Activated T-helper 1 cell treated with anti-CD3 and anti-CD28 coated beads, Interleukin-12 subunit alpha, Interleukin-12 subunit beta, Interleukin-2, Interleukin-4 antibody, amounts not matched to agents 30 ng/mL and 10 ng/mL and 1 ng/mL, durations not matched to agents 14 hours and 24 hours and 36 hours (primary cell): ENCODE data around the gene SORCS1. TPM values are rescaled to one million over a fixed set of nuclear protein-coding genes. Genes with fewer than 3 reads are reported as not detected.
"Not testable (repeated sequence)": the region's sequence is repeated elsewhere in the genome, so short reads cannot be mapped to it uniquely, and the experiment has no call there.

Source experiments
- DNase-seq: peaks from one replicate; pipeline ENCODE4 v3.0.0; 2021; ENCODE audit warnings: low spot score
- H3K27ac Mint-ChIP-seq: one replicate; pipeline ENCODE4 v1.8.0; 2021; ENCODE audit warnings: mild to moderate bottlenecking, mixed read lengths
- H3K27me3 Mint-ChIP-seq: one replicate; pipeline ENCODE4 v1.8.0; 2022; ENCODE audit warnings: mild to moderate bottlenecking, moderate library complexity, mixed read lengths; ENCODE audit not compliant: insufficient read depth
- H3K36me3 Mint-ChIP-seq: one replicate; pipeline ENCODE4 v1.8.0; 2021; ENCODE audit warnings: low read depth, mixed read lengths
- H3K4me1 Mint-ChIP-seq: one replicate; pipeline ENCODE4 v1.8.0; 2021; ENCODE audit warnings: low read depth, mixed read lengths
- H3K4me3 Mint-ChIP-seq: one replicate; pipeline ENCODE4 v1.8.0; 2021; ENCODE audit warnings: mild to moderate bottlenecking, moderate library complexity, mixed read lengths
- H3K9me3 Mint-ChIP-seq: one replicate; pipeline ENCODE4 v1.8.0; 2021; ENCODE audit warnings: mixed read lengths
- intact Hi-C: fragments of 100-400 bp; cut with micrococcal nuclease; formaldehyde crosslinking; loops from one replicate; pipeline ENCODE4 v1.15.1; 2024
- total RNA-seq: library from RNA; stranded (reverse); gene quantifications from 2 replicates; pipeline ENCODE4 v1.2.3, GENCODE V29; 2022

SORCS1 gene
- total RNA-seq, 1 donor from 2014 or later = not detected

DNA sequence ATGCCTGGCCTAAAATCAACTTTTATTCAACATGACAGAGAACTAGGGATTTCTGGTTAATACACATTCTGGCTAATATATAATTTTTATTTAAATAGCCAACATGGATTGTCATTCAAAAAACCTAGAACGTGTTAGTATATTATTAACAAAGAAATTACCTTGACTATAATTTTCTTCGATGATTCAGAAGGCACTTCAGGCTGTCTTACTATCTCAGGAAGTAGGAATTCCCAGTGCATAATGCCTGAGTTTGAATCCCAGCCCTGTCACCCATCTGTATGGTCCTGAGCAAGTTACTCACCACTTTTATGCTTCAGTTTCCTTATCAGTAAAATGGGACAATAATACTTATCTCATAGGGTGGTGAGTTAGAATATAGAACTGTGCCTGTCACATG, 106.2 kb downstream of the SORCS1 start:
- DNase-seq = no peak
- H3K27ac Mint-ChIP-seq = no peak overlapping the region
- no peaks in the 10 kb centered on the region for H3K4me1 Mint-ChIP-seq
- H3K36me3 Mint-ChIP-seq = no peaks in the 10 kb centered on the region
- intact Hi-C loops = no loop called here
- H3K9me3 Mint-ChIP-seq = no peaks in the 10 kb centered on the region
- no peaks in the 10 kb centered on the region for H3K27me3 Mint-ChIP-seq
- H3K4me3 Mint-ChIP-seq = no peak overlapping the region

DNA sequence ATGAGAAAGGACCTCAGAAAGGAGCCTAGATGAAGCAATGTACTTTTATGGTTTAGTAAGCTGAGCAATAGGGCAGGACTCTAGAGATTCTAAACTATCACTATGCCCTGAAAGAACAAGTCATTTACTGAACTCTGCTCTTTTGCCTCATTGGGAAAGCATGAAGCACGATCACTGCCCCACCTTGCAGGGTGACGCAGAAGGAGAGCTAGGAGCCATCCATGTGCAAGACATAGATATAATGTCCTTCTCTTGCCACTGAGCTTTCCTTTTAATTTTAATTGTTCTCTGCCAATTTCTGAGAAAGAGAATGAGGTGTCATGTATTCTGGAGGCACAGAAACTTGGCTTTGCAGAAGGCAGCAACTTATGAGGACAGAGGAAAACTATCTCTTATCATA, 108.3 kb downstream of the SORCS1 start:
- DNase-seq = no peak
- Mint-ChIP-seq H3K36me3 (no peaks in the 10 kb centered on the region), H3K27ac (no peak overlapping the region), H3K4me1 (no peaks in the 10 kb centered on the region), H3K9me3 (no peaks in the 10 kb centered on the region), H3K4me3 (no peak overlapping the region), H3K27me3 (no peaks in the 10 kb centered on the region)
- intact Hi-C loops = no loop called here

DNA sequence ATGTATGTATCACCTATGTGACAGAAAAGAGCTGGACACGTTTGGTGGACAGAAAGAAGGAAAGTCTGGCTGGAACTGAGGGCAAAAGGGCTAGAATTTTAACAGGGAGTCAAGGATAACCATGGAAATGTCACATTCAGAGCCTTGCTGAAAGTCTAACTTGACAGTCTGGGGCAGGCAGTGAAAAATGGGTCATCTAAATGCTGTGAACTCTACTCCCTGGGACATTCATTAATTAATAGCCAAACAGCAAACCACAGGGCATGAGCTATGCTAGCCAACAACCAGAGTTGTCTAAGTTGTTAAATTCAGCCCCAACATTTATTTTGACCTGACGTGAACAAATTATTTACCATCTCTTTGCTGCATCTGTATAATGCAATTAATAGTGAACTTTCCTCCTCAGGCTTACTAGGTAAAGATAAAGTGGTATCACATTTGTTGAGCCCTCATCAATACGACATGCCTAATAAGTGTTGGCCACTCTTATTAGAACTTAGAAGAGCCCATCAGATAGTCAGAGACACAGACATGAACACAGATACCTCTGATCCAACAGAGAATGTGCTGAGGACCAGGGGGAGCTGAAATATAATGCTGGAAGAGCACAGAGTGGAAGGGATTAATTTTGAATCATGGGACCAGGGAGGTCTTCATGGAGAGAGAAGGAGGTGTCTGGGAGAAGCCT, 109.9 kb downstream of the SORCS1 start:
- no peak overlapping the region for H3K4me3 Mint-ChIP-seq
- H3K4me1 Mint-ChIP-seq = no peaks in the 10 kb centered on the region

DNA sequence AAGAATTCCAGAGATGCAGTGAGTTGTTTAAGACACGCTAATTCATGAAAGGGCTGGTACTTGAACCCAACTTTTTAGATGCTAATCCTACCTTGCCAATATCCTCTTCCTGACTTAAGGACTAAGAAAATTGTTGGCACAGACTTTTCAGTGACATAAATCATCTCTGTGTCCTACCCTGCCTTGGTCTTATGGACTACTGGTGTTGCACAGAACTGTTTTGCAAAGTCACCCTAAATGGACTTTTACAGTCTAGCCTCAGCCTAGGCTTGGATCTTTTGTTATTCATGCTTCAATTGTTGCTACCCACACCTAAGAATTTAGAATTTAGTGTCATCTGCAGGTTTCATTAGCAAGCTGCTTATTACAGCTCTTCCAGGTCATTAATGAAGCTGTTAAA, 112.7 kb downstream of the SORCS1 start:
- no peak for DNase-seq
- Mint-ChIP-seq H3K27me3 (no peaks in the 10 kb centered on the region), H3K9me3 (peaks cover 4% of the 10 kb centered on the region), H3K4me1 (no peaks in the 10 kb centered on the region), H3K36me3 (no peaks in the 10 kb centered on the region), H3K27ac (no peak overlapping the region), H3K4me3 (no peak overlapping the region)
- intact Hi-C loops = no loop called here

More for the DNA sequence above, 109.9 kb downstream of the SORCS1 start:
- DNase-seq = no peak
- H3K36me3 Mint-ChIP-seq = no peaks in the 10 kb centered on the region
- intact Hi-C loops = no loop called here
- H3K27me3 Mint-ChIP-seq = no peaks in the 10 kb centered on the region
- no peaks in the 10 kb centered on the region for H3K9me3 Mint-ChIP-seq
- H3K27ac Mint-ChIP-seq = no peak overlapping the region

DNA sequence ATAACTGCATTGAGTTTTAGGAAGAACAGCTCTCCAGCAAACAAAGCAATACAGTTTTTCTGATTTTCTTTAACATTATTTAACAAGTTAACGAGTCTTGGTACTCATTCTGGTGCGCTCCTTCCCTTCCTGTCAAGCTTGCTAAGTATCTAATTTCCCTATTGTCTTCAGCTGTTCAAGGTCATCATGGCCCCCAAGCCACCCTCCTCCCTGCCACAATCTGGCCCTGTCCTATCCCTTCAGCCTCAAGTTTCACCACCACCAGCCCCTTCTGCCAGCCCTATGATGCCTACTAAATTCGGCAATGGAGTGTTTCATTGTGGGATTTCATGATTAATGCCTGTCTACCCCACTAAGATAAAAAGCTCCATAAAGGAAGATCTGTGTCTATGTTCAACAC, 121.0 kb downstream of the SORCS1 start:
- Mint-ChIP-seq H3K9me3 (peaks cover 8% of the 10 kb centered on the region), H3K36me3 (no peaks in the 10 kb centered on the region), H3K27ac (no peak overlapping the region), H3K27me3 (no peaks in the 10 kb centered on the region), H3K4me1 (no peaks in the 10 kb centered on the region), H3K4me3 (no peak overlapping the region)
- intact Hi-C loops = no loop called here
- no peak for DNase-seq

DNA sequence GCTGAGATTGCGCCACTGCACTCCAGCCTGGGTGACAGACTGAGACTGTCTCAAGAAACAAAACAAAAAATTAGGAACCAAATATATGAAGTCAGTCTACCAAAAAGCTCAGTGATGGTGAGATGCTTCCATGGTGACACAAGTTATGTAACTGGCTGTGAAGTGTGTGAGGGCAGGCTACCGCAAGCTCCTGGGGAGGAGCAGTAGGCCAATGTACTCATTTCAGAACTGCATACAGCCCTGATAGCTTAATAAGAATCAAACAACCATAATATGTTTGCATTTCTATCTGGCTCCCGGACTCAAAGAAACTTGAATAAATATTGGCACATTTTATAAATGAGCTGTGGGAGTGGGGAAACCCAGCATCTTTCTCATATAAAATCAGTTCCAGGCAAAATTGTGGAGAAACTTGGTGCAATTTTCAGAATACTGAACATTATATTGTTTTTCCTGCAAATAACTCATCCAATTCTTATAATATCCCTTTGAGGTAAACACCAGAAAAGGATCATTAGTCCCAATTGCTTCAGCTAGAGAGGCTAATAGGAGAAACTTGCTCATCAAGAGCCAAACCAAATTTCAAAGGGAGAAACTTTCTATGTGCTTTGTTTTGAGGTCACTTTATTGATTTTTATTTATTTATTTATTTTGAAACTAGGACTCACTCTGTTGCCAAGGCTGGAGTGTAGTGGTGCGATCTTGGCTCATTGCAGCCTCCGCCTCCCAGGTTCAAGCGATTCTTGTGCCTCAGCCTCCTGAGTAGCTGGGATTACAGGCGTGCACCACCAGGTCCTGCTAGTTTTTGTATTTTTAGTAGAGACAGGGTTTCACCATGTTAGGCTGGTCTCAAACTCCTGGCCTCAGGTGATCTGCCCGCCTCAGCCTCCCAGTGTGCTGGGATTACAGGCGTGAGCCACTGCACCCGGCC, 127.0 kb downstream of the SORCS1 start:
- no peaks in the 10 kb centered on the region for H3K9me3 Mint-ChIP-seq

DNA sequence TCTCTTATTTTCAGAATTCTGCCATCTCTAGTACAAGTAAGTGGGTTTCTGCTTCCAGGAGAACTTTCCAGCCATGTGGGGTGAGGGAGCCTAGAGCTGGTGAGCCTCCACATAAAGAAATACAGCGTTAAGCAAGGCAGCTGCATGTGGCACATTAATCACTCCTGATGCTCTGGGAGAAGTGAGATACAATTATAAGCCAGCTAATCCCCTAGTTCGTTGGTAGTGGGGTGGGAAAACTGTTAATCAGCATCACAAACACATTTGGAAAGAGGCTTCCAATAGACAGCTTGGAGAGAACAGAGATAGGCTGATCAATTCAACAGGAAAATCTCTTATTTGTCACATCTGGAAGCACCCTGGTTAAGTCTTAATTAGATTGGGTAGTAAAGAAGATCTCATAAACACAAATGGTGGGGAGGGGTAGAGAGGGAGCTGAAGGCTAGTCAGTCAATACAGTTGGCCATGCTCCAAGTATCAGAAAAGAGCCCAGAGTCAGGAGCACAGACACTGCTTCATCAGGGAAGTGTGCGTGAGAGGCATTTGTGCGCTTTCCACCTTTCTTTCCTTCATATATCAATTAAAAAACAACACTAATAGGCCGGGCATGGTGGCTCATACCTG, 130.6 kb downstream of the SORCS1 start:
- Mint-ChIP-seq H3K36me3 (no peaks in the 10 kb centered on the region), H3K9me3 (no peaks in the 10 kb centered on the region), H3K4me1 (no peaks in the 10 kb centered on the region), H3K27ac (no peak overlapping the region), H3K27me3 (no peaks in the 10 kb centered on the region), H3K4me3 (no peak overlapping the region)
- intact Hi-C loops = no loop called here
- DNase-seq = no peak

More for the DNA sequence above, 127.0 kb downstream of the SORCS1 start:
- Mint-ChIP-seq H3K27ac (no peak overlapping the region), H3K27me3 (no peaks in the 10 kb centered on the region), H3K4me1 (no peaks in the 10 kb centered on the region), H3K4me3 (no peak overlapping the region), H3K36me3 (no peaks in the 10 kb centered on the region)
- DNase-seq = no peak
- intact Hi-C loops = no loop called here

DNA sequence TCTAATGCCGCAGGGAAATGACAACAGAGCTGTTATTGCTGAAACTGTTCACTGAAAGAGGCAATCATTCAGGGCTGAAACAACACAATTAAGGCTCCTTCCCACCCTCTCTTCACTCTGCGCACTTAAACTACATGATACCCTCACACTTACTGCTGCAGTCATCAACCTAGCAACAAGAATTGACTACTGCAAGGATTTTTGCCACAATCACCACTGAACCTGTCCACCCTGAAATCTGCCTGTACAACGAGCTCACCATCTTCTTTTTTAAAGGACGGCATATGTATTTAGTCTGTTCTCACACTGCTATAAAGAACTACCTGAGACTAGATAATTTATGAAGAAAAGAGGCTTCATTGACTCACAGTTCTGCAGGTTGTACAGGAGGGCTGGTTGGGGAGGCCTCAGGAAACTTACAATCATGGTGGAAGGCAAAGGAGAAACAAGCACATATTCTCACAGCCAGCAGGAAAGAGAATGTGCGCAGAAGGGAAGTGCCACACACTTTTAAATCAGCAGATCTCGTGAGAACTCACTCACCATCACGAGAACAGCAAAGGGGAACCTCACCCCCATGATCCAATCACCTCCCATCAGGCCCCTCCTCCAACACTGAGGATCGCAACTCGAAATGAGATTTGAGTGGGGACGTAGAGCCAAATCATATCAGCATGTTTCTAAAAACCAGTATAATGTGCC, 131.7 kb downstream of the SORCS1 start:
- Mint-ChIP-seq H3K4me1 (no peaks in the 10 kb centered on the region), H3K27me3 (no peaks in the 10 kb centered on the region), H3K36me3 (no peaks in the 10 kb centered on the region), H3K9me3 (no peaks in the 10 kb centered on the region), H3K27ac (no peak overlapping the region), H3K4me3 (no peak overlapping the region)
- intact Hi-C loops = no loop called here
- no peak for DNase-seq

DNA sequence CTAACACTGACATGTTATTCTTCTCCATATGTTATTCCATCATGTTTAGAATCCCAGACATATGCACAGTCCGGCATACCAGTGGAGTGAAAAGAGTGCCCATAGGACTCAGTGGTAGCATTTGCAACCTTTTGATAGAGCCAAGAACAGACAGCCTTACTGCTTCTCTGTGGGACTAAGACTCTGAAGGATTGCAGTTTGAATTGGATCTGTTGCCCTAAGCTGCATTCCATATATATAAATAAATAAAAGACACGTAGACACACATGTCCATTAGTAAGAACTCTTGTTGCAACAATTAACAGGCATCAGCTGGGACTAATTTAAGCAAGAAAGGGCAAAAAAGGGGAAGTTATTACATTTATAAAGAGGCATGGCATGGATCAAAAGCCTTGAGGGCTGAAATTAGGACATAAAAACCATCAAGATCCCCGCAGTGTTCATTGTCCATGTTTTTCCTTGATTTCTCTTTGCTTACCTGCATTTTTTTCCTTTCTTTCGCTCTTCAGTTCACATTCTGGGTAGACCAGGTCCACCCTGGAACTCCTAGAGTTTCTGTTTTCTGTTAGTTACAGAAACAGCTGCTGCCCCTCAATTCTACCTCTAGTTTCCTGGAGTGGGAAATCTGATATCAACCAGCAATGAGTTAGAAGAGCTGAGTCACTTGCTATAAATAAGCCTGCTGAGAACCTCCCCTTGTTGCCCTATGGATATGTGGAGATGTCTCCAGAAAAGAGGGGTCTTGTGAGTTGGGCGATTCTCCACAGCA, 132.4 kb downstream of the SORCS1 start:
- H3K27ac Mint-ChIP-seq = no peak overlapping the region

DNA sequence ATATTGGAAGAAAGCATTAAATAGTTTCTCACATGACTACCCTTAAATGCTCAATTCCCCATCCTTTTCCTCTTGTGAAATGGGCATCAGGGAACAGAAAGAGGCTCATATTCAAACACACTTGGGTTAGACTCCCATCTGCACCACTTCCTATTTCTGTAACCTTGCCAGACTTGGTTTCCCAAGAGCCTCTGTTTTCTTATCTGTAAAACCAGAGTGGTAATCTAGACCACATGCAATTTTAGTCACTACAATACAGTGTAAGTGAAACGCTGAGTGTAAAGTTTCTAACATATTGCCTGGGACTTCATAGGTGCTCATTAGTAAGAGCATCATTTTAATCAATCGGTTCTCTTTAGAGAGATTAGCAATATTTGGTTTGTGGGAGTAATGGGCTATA, 136.3 kb downstream of the SORCS1 start:
- Mint-ChIP-seq H3K27ac (no peak overlapping the region), H3K27me3 (no peaks in the 10 kb centered on the region), H3K9me3 (no peaks in the 10 kb centered on the region), H3K4me3 (no peak overlapping the region), H3K4me1 (no peaks in the 10 kb centered on the region), H3K36me3 (no peaks in the 10 kb centered on the region)
- intact Hi-C loops = no loop called here
- no peak for DNase-seq

More for the DNA sequence above, 132.4 kb downstream of the SORCS1 start:
- Mint-ChIP-seq H3K27me3 (no peaks in the 10 kb centered on the region), H3K4me3 (no peak overlapping the region), H3K36me3 (no peaks in the 10 kb centered on the region), H3K4me1 (no peaks in the 10 kb centered on the region), H3K9me3 (no peaks in the 10 kb centered on the region)
- no peak for DNase-seq
- intact Hi-C loops = no loop called here

DNA sequence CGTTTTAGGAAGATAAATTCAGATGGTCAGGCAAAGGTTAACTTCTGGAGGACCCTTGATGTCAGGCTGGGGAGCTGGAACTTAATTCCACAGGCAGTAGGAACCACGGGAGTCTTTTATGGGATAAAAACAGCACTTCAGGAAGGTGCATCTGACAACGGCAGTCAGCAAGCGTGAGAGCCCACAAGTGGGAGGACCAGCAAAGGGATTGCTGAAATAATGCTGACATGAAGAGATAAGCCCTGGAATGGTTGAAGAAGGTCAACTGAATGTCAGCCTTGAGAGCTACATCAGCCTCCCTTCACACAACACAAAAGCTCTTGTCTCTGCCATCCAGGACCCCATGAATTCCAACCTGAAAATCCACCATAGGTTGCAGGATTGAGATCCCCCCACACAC, 138.8 kb downstream of the SORCS1 start:
- H3K4me3 Mint-ChIP-seq = no peak overlapping the region
- intact Hi-C loops = no loop called here
- no peak for DNase-seq
- H3K36me3 Mint-ChIP-seq = no peaks in the 10 kb centered on the region
- H3K27me3 Mint-ChIP-seq = no peaks in the 10 kb centered on the region
- H3K4me1 Mint-ChIP-seq = no peaks in the 10 kb centered on the region
- H3K27ac Mint-ChIP-seq = no peak overlapping the region
- no peaks in the 10 kb centered on the region for H3K9me3 Mint-ChIP-seq

DNA sequence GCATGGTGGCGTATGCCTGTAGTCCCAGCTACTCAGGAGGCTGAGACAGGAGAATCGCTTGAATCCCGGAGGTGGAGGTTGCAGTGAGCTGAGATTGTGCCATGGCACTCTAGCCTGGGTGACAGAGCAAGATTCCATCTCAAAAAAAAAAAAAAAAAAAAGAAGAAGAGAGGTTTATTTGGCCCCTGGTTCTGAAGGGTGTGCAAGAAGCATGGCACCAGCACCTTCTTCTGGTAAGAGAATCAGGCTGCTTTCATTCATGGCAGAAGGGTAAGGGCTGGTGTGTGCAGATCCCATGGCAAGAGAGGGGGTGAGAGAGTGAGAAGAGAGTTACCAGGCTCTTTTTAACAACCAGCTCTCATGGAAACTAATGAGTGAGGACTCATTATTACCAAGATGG, 140.5 kb downstream of the SORCS1 start:
- H3K36me3 Mint-ChIP-seq, H3K9me3 Mint-ChIP-seq, H3K4me1 Mint-ChIP-seq, intact Hi-C loops, H3K27me3 Mint-ChIP-seq, DNase-seq, H3K4me3 Mint-ChIP-seq, H3K27ac Mint-ChIP-seq: not testable (repeated sequence)
